Heart left ventricle (tissue), 16 donors: Measurements from ENCODE around the gene HPN. TPM values are rescaled to one million over a fixed set of nuclear protein-coding genes. Genes with fewer than 3 reads are reported as not detected.

Experiments
- ATAC-seq, 4 donors: fragments of 200-7000 bp; cut with Tn5 transposase; one replicate each; pipeline ENCODE4 v1.9.1; 2020 to 2022; ENCODE audit warnings: moderate library complexity in 4 of 4, mild to moderate bottlenecking in 3 of 4, moderate number of reproducible peaks in 1 of 4
- DNase-seq, 5 donors: peaks; one replicate each; pipeline ENCODE4 v3.0.0-alpha.2; 2020
- H3K27ac ChIP-seq, 12 donors: fragments of 200-600 bp; sonication (generic) in 4 of 12; one replicate each; pipeline versions ENCODE4 v1.5.0 to v1.8.0; 2016 to 2022; ENCODE audit warnings: mild to moderate bottlenecking in 2 of 12
- H3K27me3 ChIP-seq, 9 donors: fragments of 200-600 bp; sonication (generic) in 2 of 9; one replicate each; pipeline versions ENCODE4 v1.5.1 to v1.8.0; 2016 to 2022; ENCODE audit warnings: mild to moderate bottlenecking in 3 of 9
- H3K36me3 ChIP-seq, 9 donors: fragments of 200-600 bp; sonication (generic) in 2 of 9; one replicate each; pipeline versions ENCODE4 v1.5.0 to v1.8.0; 2018 to 2022; ENCODE audit warnings: mild to moderate bottlenecking in 2 of 9
- H3K4me1 ChIP-seq, 12 donors: fragments of 200-600 bp; sonication (generic) in 4 of 12; one replicate each; pipeline versions ENCODE4 v1.5.0 to v1.8.0; 2016 to 2022; ENCODE audit warnings: mild to moderate bottlenecking in 3 of 12
- H3K4me3 ChIP-seq, 12 donors: fragments of 200-600 bp; sonication (generic) in 4 of 12; one replicate each; pipeline versions ENCODE4 v1.5.0 to v1.8.0; 2017 to 2022; ENCODE audit warnings: mild to moderate bottlenecking in 9 of 12, moderate library complexity in 4 of 12
- H3K9me3 ChIP-seq, 12 donors: fragments of 200-600 bp; sonication (generic) in 4 of 12; one replicate each; pipeline versions ENCODE4 v1.5.0 to v1.8.0; 2016 to 2022; ENCODE audit warnings: mild to moderate bottlenecking in 1 of 12
- CTCF ChIP-seq, 12 donors: fragments of 200-600 bp; sonication (generic) in 4 of 12; IDR thresholded peaks; one replicate each; pipeline versions ENCODE4 v1.5.0 to v1.8.0; 2018 to 2022; ENCODE audit warnings: antibody characterized with exemption in 12 of 12, mild to moderate bottlenecking in 5 of 12
- POLR2A ChIP-seq, 2 donors: fragments of 450-650 bp; IDR thresholded peaks; one replicate each; pipeline ENCODE4 v1.6.1; 2017; ENCODE audit warnings: antibody characterized with exemption in 2 of 2, mild to moderate bottlenecking in 2 of 2, moderate library complexity in 2 of 2
- WGBS, 4 donors: extraction: QIAGEN DNeasy Blood & Tissue Kit in 2 of 4; methylation state at CpG; one replicate each; pipeline versions ENCODE4 v1.1.5 to v1.1.7; 2013 to 2018; 5-methylcytosine and 5-hydroxymethylcytosine counted together
- intact Hi-C, 10 donors: fragments of 100-400 bp; cut with DNase I; formaldehyde crosslinking; loops; one replicate each; pipeline versions ENCODE4 v1.11.1 to v1.14.2; 2022
- polyA plus RNA-seq, 2 donors: library from polyadenylated mRNA; stranded (reverse); fragments of 200-250 nt; gene quantifications; one replicate each; pipeline ENCODE4 v1.2.3, GENCODE V29; 2013
- total RNA-seq, 9 donors: library from RNA; depleted of rRNA in 2 of 9; stranded (reverse); fragments of >200 nt in 2 of 9; fragmentation: NEBNext Ultra II Directional in 3 of 9; extraction: Animal tissue kit (Norgen Biotek cat#: 25700) in 3 of 9; gene quantifications; one replicate each; pipeline versions ENCODE4 v1.1.0 to v1.2.4, GENCODE V29; 2016 to 2023
- donor health status: ischemic (EF 13 %, LVEDD 7.1; RV severe dilation, severe dysfunction).
- donor health status: healthy with polysubstance abuse.
- donor health status: DM: no; HTN: yes; CAD: no.
- donor health status: DM: no; HTN: no; CAD: no.
- donor health status: ischemic (EF 25% LVEDD 6.9; RV normal size, moderate dysfunction).
- donor health status: ischemic (EF 25% LVEDD 5.7; RV mildly dilated, moderate dysfunction).
- donor health status: healthy.
- donor health status: DM: yes; HTN: yes; CAD: no.
- donor health status: ischemic (EF 35%, LVEDD 5.7; RV mildly dilated, moderate dysfunction).
- donor health status: nonischemic (EF 11% LVEDD 7.7; RV severe dilation, severe dysfunction).
- donor health status: DM: yes; HTN: yes; CAD: no.
- donor health status: PGD.
- donor health status: ischemic (EF 29% LVEDD 5.4; RV normal size, mild dysfunction).
- donor health status: nonischemic (EF 23%, LVEDD 6.1; RV moderate dilation, normal function).

HPN gene
- total and polyA plus RNA-seq, 11 donors, result 0.80 to 13.4 (median 3.2) TPM

GRCh38 chr19:35055715-35056179 lies 14.2 kb downstream of the HPN start:
- no peaks in the 10 kb centered on the region for H3K9me3 ChIP-seq
- H3K27me3 ChIP-seq, result peaks cover 0 to 7% (median 0%) of the 10 kb centered on the region in 9 donors
- ATAC-seq (no peak), DNase-seq (no peak)
- TF ChIP-seq CTCF (IDR thresholded peaks at IDR 0.05) (peak in 2 of 12 donors; percentile 12 to 14), POLR2A (IDR thresholded peaks at IDR 0.05) (no peak)
- no peaks in the 10 kb centered on the region for H3K36me3 ChIP-seq
- WGBS, 4 donors, result 36 to 46% (median 41%) methylated on average over 3 of the region's 3 CpGs
- peaks cover 0 to 6% (median 0%) of the 10 kb centered on the region in 12 donors for H3K4me1 ChIP-seq
- no peak overlapping the region for H3K27ac ChIP-seq
- intact Hi-C loops, result no loop called here
- no peak overlapping the region for H3K4me3 ChIP-seq

DNA sequence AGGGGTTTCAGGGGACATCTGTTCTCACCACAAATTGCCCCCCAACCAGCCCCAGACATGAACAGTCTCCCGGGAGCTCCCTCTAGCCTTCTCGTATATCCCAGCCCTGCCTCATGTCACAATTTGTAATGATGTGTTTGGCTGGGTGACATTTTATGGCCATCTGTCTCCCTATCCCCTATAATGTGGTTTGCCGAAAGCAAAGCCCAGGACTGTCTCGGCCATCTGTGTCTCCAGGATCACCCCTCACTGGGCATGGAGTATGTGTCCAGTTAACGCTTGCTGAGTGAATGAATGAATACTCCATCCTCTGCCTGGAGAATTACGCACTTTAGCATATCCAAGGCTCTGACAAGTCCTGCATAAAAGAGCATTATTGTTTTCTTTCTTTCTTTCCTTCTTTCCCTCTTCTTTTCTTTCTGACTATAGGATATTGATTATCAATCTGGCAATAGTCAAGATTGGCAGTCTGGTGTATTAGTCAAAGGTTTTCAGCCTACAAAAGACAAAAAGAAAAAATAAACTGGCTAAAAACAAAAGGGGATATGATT lies 15.1 kb downstream of the HPN start:
- H3K27ac ChIP-seq, result no peak overlapping the region
- TF ChIP-seq CTCF (IDR thresholded peaks at IDR 0.05), result no peak
- TF ChIP-seq POLR2A (IDR thresholded peaks at IDR 0.05), result no peak
- no peak for ATAC-seq

GRCh38 chr19:35058370-35058769 lies 16.8 kb downstream of the HPN start:
- ATAC-seq (no peak), DNase-seq (no peak)
- Histone ChIP-seq H3K36me3 (no peaks in the 10 kb centered on the region), H3K4me3 (no peak overlapping the region), H3K27me3 (peaks cover 0 to 7% (median 0%) of the 10 kb centered on the region in 9 donors), H3K9me3 (no peaks in the 10 kb centered on the region), H3K27ac (no peak overlapping the region), H3K4me1 (peaks cover 0 to 1% (median 0%) of the 10 kb centered on the region in 12 donors)
- TF ChIP-seq CTCF (IDR thresholded peaks at IDR 0.05), result no peak
- TF ChIP-seq POLR2A (IDR thresholded peaks at IDR 0.05), result no peak
- 77 to 83% (median 83%) methylated on average over 2 of the region's 2 CpGs for WGBS, 4 donors
- intact Hi-C loops, result no loop called here

More for the DNA sequence above, 15.1 kb downstream of the HPN start:
- peaks cover 0 to 7% (median 0%) of the 10 kb centered on the region in 9 donors for H3K27me3 ChIP-seq
- intact Hi-C loops, result no loop called here
- DNase-seq, result peak in 1 of 5 donors; percentile 1
- H3K4me3 ChIP-seq, result no peak overlapping the region
- 64 to 77% (median 71%) methylated on average over 6 of the region's 6 CpGs for WGBS, 4 donors
- H3K4me1 ChIP-seq, result peaks cover 0 to 6% (median 0%) of the 10 kb centered on the region in 12 donors
- H3K9me3 ChIP-seq, result no peaks in the 10 kb centered on the region
- H3K36me3 ChIP-seq, result no peaks in the 10 kb centered on the region

DNA sequence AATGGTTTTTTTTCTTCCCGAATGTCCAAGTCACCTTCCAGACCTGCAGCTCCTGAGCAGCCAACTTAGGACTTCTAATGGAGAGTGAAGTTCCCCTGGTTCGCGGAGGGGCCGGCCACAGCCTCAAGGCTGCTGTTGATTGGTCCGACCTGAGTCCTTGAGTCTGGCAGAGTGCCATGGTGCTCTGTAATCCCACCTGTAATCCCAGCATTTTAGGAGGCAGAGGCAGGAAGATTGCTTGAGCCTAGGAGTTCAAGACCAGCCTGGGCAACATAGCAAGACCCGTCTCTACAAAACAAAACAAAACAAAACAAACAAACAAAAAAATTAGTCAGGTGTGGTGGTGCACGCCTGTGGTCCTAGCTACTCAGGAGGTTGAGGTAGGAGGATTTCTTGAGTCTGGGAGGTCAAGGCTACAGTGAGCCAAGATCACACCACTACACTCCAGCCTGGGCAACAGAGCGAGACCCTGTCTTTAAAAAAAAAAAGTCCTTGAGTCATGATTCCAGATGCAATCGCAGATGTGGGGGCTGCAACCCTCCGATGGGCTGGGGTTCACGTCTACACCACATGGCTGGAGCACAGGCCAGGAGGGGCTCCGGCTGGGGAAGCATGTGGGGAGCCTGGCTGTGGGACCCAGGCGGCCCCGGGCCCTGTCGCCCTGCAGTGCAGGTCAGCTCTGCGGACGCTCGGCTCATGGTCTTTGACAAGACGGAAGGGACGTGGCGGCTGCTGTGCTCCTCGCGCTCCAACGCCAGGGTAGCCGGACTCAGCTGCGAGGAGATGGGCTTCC lies 17.7 kb downstream of the HPN start:
- no peak overlapping the region for H3K27ac ChIP-seq
- DNase-seq (peak in 1 of 5 donors; percentile 58), ATAC-seq (no peak)
- no peaks in the 10 kb centered on the region for H3K36me3 ChIP-seq
- H3K9me3 ChIP-seq, result no peaks in the 10 kb centered on the region
- TF ChIP-seq POLR2A (IDR thresholded peaks at IDR 0.05) (no peak), CTCF (IDR thresholded peaks at IDR 0.05) (no peak)
- WGBS, 4 donors, result 85 to 89% (median 88%) methylated on average over 17 to 26 of the region's 26 CpGs
- no peaks in the 10 kb centered on the region for H3K4me1 ChIP-seq
- H3K4me3 ChIP-seq, result no peak overlapping the region
- intact Hi-C loops, result no loop called here
- H3K27me3 ChIP-seq, result peaks cover 0 to 7% (median 0%) of the 10 kb centered on the region in 9 donors
